GM19397 (cell line): ENCODE data around the gene STK4.

Experiments used
- ATAC-seq: cut with Tn5 transposase; IDR thresholded peaks from one replicate; pipeline ENCODE4 v1.9.1; 2021; ENCODE audit warnings: mild to moderate bottlenecking, moderate library complexity; ENCODE audit not compliant: unreplicated experiment

The STK4 gene

DNA sequence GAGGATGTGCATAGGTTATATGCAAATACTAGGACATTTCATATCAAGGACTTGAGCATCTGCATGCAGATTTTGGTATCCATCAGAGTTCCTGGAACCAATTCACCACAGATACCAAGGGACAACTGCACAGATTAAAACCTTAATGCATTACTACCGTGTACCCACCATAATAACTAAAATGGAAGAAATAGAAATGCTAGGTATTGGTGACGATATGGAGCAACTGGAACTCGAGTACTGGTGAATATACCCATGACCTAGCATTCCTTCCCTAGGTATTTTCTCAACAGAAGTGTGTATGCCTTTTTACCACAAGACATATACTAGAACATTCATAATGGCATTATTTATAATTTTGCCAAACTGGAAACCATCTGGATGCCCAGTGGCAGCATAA lies 116.2 kb downstream of the STK4 start:
- ATAC-seq: no peak

DNA sequence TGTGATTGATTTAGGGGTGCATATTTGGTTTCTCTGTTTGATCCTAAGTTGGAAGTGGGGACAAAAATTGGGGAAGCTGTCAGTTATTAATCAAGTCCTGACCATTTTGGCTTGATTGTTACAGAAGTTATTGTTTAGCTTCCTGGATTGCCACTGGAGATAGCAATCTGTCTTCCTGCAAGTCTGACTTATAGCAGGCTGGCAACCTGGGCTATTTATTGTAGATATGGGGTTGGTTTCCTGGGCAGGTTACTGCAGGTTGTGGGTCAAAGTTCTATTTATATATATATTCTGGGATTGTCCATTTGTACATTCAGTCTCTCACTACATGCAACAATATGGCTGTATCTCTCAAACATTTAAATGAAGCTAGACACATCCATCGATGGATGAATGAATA lies 116.8 kb downstream of the STK4 start:
- ATAC-seq: no peak

DNA sequence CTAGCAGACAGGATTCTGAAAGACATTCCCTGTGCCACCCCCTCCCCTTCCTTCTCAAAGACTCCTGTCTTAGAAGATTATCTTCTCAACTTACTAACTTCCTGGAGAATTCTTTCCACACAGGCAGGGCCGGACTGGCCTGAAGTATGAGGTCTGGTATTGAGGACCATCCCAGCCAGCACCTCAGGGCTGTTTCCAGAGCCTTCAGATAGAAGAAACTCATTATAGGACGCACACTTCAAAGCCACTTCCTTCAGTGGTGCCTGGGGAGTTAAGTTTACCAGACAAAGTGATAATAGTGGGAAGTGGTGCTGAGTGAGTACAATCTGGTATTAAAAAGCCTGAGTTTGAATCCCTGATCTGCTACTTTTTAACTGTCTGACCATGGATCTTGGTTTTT lies 119.0 kb downstream of the STK4 start:
- ATAC-seq: no peak

DNA sequence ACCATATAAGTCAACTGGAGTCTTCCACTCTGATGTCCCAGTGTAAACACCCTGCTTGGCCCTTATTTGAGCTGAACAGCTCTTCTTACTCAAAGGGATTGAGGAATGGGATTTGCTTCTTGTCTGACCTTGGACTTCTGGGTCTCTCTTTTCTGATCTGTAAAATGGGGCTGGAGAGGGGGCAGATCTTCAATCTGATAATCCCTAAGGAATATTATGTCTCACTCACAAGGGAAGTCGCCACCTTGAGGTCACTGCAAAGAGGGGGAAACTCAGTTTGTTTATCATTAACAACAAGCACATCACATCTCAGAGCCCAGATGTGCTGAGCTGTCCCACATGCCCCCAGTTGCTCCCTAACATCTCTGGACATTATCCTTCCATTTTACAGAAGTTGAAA lies 119.6 kb downstream of the STK4 start:
- ATAC-seq: no peak

DNA sequence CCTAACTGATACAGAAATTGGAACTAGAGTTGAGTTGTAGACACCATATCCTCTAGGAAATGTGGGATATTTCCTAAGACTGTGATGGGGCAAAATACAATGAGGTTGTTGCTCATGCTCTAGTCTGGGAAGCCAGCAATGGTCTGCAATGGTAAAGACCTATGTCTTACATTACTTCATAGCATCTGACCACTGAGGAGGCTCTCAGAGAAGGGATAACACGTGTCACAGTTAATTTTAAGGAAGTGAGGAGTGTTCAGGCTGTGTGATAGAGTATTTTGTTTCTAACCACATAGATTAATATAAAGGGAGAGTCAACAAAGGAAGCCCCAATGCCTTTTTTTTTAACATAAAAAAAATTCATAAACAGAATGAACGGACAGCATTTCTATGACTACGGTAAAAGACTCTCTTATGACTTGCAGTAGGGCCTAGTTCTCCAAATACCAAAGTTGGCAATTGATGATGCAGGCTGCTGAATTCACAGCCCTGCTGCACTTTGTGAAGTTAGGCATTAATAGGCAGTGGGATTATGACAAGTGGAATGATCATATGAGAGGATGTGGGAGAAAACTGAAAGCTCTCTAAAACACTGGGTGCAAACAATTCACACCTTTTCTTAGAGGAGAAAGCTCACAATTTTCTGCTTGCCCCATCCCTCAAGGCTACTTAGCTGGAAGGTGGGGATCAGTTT lies 120.9 kb downstream of the STK4 start:
- no peak for ATAC-seq

DNA sequence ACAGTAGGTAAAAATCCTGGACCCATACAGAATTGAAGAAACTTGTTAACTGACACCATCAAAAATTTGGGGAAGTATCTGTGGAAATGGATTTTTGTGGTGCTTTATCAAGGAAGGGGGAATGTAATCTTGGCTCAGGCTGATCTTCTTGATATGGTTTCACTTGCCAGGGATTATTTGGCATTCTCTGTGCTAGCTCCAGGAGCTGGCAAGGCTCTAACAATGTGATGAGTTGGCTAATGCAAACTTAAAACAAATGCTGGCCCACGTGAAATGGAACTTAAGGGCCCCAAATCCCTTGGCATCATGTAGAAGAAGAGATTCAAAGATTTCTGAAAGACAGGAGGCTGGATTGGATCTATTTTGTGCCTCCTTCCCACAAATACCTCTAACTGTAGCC lies 121.5 kb downstream of the STK4 start:
- ATAC-seq: no peak

DNA sequence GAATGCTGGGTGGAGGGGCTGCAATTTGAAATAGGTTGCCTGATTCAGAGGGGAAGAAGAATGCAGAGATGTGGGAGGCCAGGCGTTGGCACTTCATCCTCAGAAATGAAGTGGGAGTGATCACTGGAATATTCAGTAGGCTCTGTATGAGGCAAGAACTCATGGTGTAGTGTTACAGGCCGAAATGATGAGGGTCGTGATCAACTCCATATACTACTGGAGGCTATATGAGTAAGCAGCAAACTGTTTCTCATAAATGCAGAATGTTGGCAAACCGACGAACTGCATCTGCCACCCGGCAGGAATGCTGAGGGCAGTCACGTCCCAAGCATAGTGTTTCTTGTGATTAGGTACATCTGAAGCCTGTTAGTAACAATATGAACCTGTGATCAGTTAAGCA lies 121.9 kb downstream of the STK4 start:
- no peak for ATAC-seq

DNA sequence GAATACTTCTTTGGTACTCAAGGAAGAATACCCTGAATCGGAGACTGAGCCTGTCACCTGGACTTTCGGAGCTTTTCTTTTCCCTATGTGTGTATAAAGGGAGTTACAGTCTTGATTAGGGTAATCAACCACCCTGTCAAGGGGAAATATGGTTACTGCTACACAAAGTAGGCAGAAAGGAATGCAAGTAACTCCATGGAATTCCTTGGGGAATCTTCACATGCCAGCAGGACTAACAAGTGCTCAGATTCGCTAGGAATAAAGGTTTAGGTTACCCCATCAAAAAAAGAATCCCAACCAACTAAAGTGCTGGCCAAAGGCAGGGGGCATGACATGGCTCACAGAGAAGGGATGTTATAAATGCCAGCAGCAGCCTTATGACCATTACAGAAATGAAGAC lies 124.2 kb downstream of the STK4 start:
- no peak for ATAC-seq

DNA sequence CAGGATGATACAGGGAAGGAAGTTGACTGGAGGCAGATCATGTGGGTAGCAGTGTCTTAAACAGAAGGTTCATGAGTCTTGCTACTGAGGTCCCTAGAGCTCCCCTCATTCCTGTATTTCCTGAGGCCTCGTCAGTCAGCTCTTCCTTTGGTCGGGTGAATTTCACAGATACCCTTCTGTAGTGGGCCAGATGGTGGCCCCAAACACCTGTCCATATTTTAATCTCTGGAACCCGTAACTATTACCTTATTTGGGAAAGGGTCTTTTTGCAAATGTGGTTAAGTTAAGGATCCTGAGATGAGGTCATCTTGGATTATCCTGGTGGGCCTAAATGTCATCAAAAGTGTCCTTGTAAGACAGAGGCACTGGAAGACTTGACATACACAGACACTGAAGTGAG lies 125.1 kb downstream of the STK4 start:
- no peak for ATAC-seq

DNA sequence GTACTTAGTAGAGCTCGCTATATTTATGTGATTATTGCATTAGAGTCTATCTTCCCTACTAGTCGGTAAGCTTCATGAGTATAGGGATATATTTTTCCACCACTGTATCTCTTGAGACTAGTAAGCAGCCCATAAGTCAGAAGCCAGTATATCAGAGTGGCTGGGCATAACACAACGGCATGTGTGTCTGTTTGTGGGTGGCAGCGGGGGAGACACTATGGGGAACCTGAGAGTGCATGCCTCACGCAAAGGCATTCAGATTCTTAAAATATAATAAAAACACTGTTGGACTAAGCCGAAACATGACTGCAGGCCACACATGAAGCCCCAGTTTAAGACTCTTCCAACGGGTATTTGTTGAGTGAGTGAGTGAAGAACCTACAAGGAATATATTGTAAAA lies 126.6 kb downstream of the STK4 start:
- ATAC-seq: no peak

DNA sequence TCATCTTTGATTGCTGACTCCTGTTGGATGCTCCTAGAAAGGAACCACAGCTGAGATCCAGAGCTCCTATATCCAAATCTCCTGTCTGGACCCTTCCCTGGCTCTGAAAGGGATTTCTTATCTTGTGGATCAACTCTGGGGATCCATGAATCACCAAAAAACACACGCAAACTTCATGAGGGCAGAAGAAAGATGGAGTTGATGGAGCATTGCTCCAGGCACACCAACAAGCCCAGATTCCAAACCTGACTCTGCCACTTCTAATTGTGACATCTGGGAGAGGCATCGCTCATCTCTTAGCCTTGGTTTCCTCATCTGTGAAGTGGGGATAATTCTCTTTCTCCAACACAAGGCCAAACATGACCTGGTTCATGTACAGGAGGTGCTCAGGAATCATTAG lies 127.9 kb downstream of the STK4 start:
- ATAC-seq: no peak

DNA sequence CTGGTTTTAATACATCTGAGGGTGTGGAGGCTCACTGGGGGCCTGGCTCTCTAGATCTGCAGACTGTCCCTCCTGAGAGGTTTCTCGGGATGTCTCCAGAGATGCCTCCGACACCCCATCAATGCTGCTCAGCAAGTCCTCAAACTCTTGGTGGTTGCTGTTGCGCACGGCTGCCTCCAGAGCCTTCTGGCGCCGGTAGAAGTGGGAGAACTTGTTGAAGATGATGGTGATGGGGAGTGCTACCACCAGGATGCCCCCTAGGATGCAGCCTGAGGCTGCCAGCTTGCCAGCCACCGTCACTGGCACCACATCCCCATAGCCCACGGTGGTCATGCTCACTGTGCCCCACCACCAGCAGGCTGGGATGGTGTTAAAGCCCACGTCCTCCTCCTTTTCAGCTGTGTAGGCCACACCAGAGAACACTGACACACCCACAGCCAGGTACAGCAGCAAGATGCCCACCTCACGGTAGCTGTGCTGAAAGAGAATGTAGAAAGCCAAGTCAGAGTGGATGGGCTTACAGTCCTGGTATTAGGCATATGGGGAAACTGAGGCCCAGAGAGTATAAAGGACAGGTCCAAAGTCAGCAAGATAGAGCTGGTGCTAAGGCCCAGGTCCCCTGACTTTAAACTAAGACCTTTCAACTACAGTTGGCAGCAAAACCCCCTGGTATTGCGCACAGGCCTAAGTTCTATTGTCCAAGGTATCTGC lies 128.7 kb downstream of the STK4 start:
- ATAC-seq: no peak

DNA sequence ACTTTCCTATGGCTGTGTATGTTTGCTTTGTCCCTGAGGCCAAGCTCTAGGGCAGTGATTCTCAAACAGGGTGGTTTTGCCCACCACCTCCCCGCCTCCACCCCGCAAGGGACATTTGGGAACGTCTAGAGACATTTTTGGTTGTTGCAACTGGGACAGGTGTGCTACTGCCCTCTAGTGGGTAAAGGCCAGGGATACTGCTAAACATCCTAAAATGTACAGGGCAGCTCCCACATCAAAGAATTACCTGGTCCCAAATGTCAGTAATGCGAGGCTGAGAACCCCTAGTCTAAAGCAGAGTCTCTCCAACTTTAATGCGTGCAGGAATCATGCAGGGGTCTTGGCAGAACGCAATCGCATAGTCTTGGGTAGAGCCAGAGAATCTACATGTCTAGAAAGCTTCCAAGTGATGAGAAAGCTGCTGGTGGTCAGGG lies 129.5 kb downstream of the STK4 start:
- no peak for ATAC-seq

DNA sequence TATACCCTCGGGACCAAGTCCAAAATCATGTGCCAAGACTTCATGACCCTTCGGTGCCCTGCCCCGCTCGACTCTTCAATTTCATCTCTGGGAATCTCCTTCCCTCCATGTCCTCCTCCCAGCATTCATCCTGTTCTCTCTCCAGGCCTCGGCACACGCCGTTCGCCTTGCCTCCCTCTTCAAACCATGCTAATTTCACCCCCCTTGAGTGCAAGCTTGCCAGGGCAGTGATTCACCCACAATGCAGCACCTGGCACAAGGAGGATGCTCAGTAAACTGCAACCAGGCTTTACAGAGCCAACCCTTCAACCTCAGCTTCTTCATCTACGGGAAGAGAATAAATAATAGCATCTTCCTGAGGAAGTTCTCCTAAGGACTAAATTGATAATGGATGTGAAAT lies 130.5 kb downstream of the STK4 start:
- no peak for ATAC-seq

DNA sequence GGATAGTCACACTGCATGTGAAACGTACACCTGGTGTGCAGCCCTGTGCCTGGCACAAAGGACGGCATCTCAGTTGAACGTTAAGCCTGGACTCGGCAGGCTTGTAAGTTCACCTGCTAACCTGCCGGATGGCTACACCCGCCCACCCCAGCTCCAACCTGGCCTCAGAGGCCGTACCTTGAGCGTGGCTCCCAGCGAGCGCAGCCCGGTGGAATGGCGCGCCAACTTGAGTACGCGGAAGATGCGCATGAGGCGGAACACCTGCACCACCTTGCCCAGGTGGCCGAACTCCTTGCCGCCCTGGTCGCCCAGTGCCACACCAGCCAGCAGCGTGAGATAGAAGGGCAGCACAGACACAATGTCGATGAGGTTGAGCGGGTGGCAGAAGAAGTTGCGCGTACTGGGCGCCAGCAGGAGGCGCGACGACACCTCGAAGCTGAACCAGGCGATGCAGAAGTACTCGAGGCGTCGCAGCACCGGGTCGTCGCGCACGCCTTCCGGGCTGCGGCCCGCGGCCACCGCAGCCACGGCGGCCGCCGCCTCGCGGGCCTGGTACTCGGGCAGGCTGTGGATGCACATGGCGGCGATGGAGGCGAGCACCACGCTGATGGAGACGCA lies 131.3 kb downstream of the STK4 start:
- no peak for ATAC-seq

DNA sequence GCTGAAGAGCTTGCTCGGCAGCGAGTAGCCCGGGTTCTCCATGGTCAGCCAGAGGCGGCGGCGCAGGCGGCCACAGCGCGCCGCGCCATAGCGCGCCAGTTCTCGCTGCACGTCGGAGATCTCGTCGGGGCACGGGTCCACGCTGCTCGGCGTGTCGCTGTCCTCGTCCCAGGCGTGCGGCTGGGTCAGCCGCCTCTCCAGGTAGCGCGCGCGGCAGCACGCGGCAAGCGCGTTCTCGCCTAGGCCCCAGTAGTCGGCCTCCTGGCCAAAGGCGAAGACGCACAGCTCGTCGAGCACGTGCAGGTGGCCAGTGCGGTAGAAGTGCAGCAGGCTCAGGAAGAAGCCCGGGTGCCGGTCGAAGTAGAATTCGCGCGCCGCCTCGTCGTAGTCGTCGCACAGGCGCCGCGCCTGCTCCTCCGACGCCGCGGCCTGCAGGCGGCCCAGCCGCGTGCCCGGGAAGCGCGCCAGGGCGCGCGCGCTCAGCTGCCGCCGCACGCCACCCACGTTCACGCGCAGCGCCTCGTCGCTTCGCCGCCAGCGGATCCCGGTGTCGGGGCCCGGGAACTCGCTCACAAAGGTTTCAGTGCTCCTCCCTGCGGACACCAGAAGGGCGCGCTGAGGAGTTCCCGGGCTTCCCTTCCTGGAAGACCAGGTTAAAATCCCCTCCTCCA lies 131.9 kb downstream of the STK4 start:
- ATAC-seq: no peak

DNA sequence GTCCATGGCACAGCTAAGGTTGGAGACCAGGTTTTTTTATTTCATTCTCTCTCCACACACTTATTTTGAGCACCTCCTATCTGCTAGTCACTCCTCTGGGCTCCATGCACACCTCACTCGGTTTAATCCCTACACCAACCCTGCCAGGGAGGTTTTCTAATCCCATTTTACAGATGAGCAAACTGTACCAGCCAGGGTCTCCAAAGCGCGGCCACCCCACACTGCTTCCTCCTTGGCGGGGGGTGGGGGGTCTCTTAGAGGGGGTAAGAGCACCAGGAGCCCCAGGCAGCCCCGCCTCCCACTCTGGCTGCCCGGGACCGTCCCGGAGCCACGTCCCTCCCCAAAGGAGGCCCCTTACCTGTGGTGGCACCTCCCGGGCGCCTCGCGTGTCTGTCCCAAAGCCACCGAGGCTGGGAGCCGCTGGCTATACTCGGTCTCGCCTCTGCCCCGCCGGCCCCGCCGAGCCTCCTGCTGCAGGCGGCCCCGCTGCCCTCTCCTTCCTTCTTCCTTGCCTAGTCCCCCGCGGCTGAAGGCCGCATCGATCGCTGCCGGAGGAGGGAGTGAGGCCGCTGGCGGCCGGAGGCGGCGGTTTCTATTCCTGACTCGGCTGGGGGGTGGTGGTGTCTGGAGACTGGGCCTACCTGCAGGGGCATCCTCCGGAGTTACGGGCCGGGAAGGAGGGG lies 134.4 kb downstream of the STK4 start, which contains the start of gene KCNS1:
KCNS1 (minus strand) TSS at position 565 of the 683 bp plus-strand sequence. CDS start 1,891 bp downstream, outside the sequence.
- no peak for ATAC-seq

DNA sequence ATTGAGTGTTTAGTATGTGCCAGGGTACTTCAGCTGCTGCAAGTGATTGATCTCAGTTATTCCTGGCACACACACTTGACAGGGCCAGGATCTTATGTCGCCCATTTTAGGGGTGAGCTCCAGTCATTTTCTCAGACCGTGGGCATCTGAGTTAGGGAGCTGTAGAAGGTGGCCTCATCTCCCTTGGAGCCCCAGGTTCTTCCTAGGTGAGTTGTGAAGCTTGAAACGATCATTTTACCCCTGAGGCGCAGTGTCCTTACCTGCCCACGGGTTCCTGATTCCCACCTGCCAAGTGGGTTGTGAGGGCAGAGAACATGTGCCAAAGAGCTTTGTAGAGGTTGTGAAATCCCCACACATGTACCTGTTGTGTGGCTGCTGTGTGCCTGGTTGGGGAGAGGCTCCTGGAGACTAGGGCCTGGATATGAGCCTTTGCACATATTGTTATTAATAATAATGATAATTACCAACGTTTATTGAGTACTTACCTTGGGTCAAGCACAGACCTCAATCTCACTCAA lies 135.1 kb downstream of the STK4 start:
- ATAC-seq: no peak

DNA sequence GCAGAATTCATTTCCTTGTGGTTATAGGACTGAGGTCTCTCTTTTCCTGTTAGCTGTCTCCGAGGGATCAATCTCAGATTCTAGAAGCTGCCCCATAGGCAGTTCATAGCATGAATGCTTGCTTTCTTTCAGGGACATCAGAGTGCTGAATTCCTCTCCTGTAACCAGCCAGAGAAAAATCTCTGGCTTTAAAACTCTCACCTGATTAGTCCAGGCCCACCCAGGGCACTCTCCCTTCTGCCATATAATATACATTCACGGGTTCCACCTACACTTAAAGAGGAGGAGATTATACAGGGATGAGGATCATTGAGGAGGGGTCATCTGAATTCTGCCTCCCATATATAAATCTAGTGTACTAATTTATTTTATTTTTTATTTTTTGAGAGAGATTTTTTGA lies 136.8 kb downstream of the STK4 start:
- ATAC-seq: no peak

DNA sequence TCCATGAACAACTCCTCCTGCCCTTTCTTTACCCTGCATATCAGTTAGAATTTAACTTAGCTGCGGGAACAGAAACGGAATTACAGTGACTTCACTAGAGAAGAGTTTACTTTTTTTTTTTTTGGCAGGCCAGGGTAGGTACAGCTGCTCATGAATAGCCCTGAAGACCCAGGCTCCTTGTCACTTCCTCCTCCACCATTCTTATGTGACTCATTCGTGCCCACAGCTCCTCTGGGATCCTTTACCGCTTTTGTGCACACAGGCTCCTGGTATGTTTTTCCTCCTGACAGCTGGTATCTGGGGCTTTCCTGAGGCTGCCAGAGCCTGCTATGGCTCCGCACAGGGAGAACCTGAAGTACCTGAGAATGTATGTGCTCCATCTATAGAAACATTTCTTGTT lies 138.5 kb downstream of the STK4 start:
- no peak for ATAC-seq

DNA sequence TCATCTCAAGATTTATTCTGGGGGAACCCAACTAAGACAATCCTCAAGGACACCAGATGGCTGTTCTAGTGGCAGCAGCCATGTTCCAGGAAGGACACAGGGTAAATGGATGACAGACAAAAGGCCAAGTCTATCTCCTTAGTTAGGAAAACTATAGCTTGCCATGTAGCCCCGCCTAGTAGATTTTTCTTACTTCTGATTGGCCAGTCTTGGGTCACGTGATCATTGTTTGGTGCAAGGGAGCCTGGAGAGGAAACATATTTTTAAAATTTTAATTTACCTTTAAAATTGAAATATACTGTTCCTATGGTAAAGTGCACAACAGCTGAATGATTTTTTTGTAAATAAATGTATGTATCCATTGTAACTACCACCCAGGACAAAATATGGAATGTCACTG lies 139.0 kb downstream of the STK4 start:
- no peak for ATAC-seq
